K562 (cell line): ENCODE data around the gene TCF25. TPM values are rescaled to one million over a fixed set of nuclear protein-coding genes. Genes with fewer than 3 reads are reported as not detected.

Source experiments
- ATAC-seq: fragments of 200-7000 bp; cut with Tn5 transposase; 3 replicates; pipeline ENCODE4 v1.9.1; 2020; ENCODE audit warnings: moderate library complexity
- BruUV-seq: library from RNA; stranded (reverse); fragments of 400-500 nt; replicated peaks from 2 replicates; lab custom pipeline; 2021; lab: Mats Ljungman, UMichigan
- CTCF ChIA-PET: fragments of 300-600 bp; formaldehyde crosslinking; extraction: SDS; loops from one replicate; lab custom pipeline; 2021; ENCODE audit warnings: low intra/inter-chr PET ratio; lab: Yijun Ruan, JAX
- POLR2A ChIA-PET: fragments of 300-600, 350-650 bp; sonication (Branson Sonifier 250); formaldehyde crosslinking; extraction: SDS; loops from one replicate; lab custom pipeline; 2021; ENCODE audit warnings: antibody characterized with exemption, inconsistent platforms; lab: Yijun Ruan, JAX
- DNase-seq, 4 experiments: peaks; one replicate each; pipeline versions ENCODE4 v3.0.0 to v3.0.0-alpha.2; 2011 to 2018; ENCODE audit warnings: low spot score in 3 of 4, mixed read lengths in 3 of 4; ENCODE audit errors: extremely low read depth in 1 of 4
- FAIRE-seq: peaks from 2 replicates; lab custom pipeline; 2011; peaks lifted over from hg19 to GRCh38; lab: Jason Lieb, UNC
- H2AFZ ChIP-seq: 2 replicates; pipeline ENCODE4 v1.6.0; 2011; ENCODE audit warnings: low read depth, low read length, control low read depth, inconsistent platforms
- H3K27ac ChIP-seq: fragments of 200-600 bp; 3 replicates; pipeline ENCODE4 v1.8.0; 2011; ENCODE audit warnings: low read depth, mild to moderate bottlenecking, control low read depth, inconsistent platforms, low read length, moderate library complexity, mixed read lengths; ENCODE audit errors: extremely low read depth
- H3K27me3 ChIP-seq, 2 experiments: fragments of 300-600 bp in 1 of 2; 2 replicates in 1 of 2; 3 replicates in 1 of 2; pipeline versions ENCODE4 v1.6.0 to v1.8.0; 2011; ENCODE audit warnings: inconsistent platforms in 2 of 2, low read length in 2 of 2, mild to moderate bottlenecking in 1 of 2, mixed read lengths in 1 of 2, moderate library complexity in 1 of 2; ENCODE audit not compliant: control insufficient read depth in 2 of 2, insufficient read depth in 2 of 2
- H3K36me3 ChIP-seq: fragments of 300-600 bp; 3 replicates; pipeline ENCODE4 v1.8.0; 2011; ENCODE audit warnings: mild to moderate bottlenecking, low read length, inconsistent platforms; ENCODE audit not compliant: control insufficient read depth, insufficient read depth
- H3K4me1 ChIP-seq, 2 experiments: fragments of 200-600 bp in 1 of 2; replicated peaks in 1 of 2; 2 replicates in 1 of 2; 3 replicates in 1 of 2; pipeline versions ENCODE4 v1.5.1 to v1.8.0; 2011; ENCODE audit warnings: inconsistent platforms in 2 of 2, low read length in 2 of 2, mild to moderate bottlenecking in 1 of 2, mixed read lengths in 1 of 2, moderate library complexity in 1 of 2; ENCODE audit not compliant: control insufficient read depth in 2 of 2, insufficient read depth in 2 of 2
- H3K4me2 ChIP-seq: 2 replicates; pipeline ENCODE4 v1.6.1; 2011; ENCODE audit warnings: low read length, control low read depth, inconsistent platforms, mixed read lengths; ENCODE audit not compliant: insufficient read depth
- H3K4me3 ChIP-seq: fragments of 200-600 bp; sonication (generic), shearing (Covaris generic); 2 replicates; pipeline ENCODE4 v1.5.1; 2016; ENCODE audit warnings: control low read depth, inconsistent platforms
- H3K79me2 ChIP-seq: fragments of 200-600 bp; 3 replicates; pipeline ENCODE4 v1.8.0; 2011; ENCODE audit warnings: low read length, inconsistent platforms; ENCODE audit not compliant: control insufficient read depth, insufficient read depth
- H3K9ac ChIP-seq, 2 experiments: 2 replicates each; pipeline versions ENCODE4 v1.6.0 to v1.6.1; 2011; ENCODE audit warnings: low read depth in 2 of 2, low read length in 2 of 2, control low read depth in 1 of 2, inconsistent platforms in 1 of 2, mild to moderate bottlenecking in 1 of 2, mixed read lengths in 1 of 2; ENCODE audit not compliant: insufficient read depth in 1 of 2
- H3K9me1 ChIP-seq: one replicate; pipeline ENCODE4 v1.6.0; 2011; ENCODE audit warnings: inconsistent platforms, mild to moderate bottlenecking, low read length, moderate library complexity; ENCODE audit not compliant: control insufficient read depth, insufficient read depth
- H3K9me3 ChIP-seq: replicated peaks from 2 replicates; pipeline ENCODE4 v1.5.1; 2011; ENCODE audit warnings: low read depth, low read length, inconsistent platforms; ENCODE audit not compliant: control insufficient read depth, insufficient read depth
- H4K20me1 ChIP-seq: replicated peaks from 2 replicates; pipeline ENCODE4 v1.6.1; 2011; ENCODE audit warnings: low read length, inconsistent platforms, mixed read lengths; ENCODE audit not compliant: control insufficient read depth, insufficient read depth
- DNMT1 ChIP-seq: fragments of 450-650 bp; IDR thresholded peaks from 2 replicates; pipeline ENCODE4 v1.6.1; 2016; ENCODE audit warnings: antibody characterized with exemption, mild to moderate bottlenecking
- ERF ChIP-seq: fragments of 450-650 bp; formaldehyde crosslinking; IDR thresholded peaks from 2 replicates; pipeline ENCODE4 v1.4.0; 2020; ENCODE audit warnings: mild to moderate bottlenecking, mixed read lengths
- ESRRA ChIP-seq: fragments of 450-650 bp; IDR thresholded peaks from 2 replicates; pipeline ENCODE4 v1.6.1; 2014; ENCODE audit warnings: low read depth, mild to moderate bottlenecking, moderate library complexity, borderline replicate concordance
- NCOA2 ChIP-seq, 2 experiments: fragments of 450-650 bp; IDR thresholded peaks; 2 replicates each; pipeline ENCODE4 v1.6.1; 2018; ENCODE audit warnings: mild to moderate bottlenecking in 2 of 2, moderate library complexity in 1 of 2; ENCODE audit not compliant: partially characterized antibody in 2 of 2
- POLR3A ChIP-seq: IDR thresholded peaks from 2 replicates; pipeline ENCODE4 v1.6.1; 2011; ENCODE audit warnings: borderline replicate concordance, mild to moderate bottlenecking, moderate library complexity; ENCODE audit not compliant: insufficient read length, insufficient read depth; ENCODE audit errors: extremely low read depth
- SIN3A ChIP-seq, 2 experiments: fragments of 150-350 bp in 1 of 2; IDR thresholded peaks; 2 replicates each; pipeline ENCODE4 v1.6.1; 2011 to 2016; ENCODE audit warnings: borderline replicate concordance in 2 of 2, low read depth in 2 of 2, low read length in 2 of 2, mild to moderate bottlenecking in 2 of 2, moderate library complexity in 2 of 2; ENCODE audit not compliant: control insufficient read depth in 1 of 2
- SMAD4 ChIP-seq: fragments of 250-450 bp; sonication (Bioruptor Pico); conservative IDR thresholded peaks from 2 replicates; pipeline ENCODE4 v1.8.0; 2021; ENCODE audit warnings: inconsistent platforms, mild to moderate bottlenecking, moderate library complexity
- SMARCA4 ChIP-seq: fragments of 450-650 bp; IDR thresholded peaks from 2 replicates; pipeline ENCODE4 v1.6.1; 2016
- SP1 ChIP-seq: sonication (generic); formaldehyde crosslinking; IDR thresholded peaks from 2 replicates; pipeline ENCODE4 v1.8.1; 2022; ENCODE audit warnings: mild to moderate bottlenecking, missing genetic modification reagents
- TGIF2 ChIP-seq: sonication (generic); formaldehyde crosslinking; IDR thresholded peaks from 2 replicates; pipeline ENCODE4 v1.8.1; 2022; ENCODE audit warnings: mild to moderate bottlenecking, missing genetic modification reagents, moderate library complexity
- ZNF239 ChIP-seq: fragments of 250-450 bp; sonication (Bioruptor Pico); IDR thresholded peaks from 2 replicates; pipeline ENCODE4 v1.4.0; 2020; ENCODE audit warnings: mild to moderate bottlenecking
- ZNF274 ChIP-seq: IDR thresholded peaks from 2 replicates; pipeline ENCODE4 v1.6.1; 2011; ENCODE audit warnings: low read depth, mild to moderate bottlenecking, low read length, moderate library complexity, borderline replicate concordance
- ZNF695 ChIP-seq: fragments of 450-650 bp; formaldehyde crosslinking; IDR thresholded peaks from 2 replicates; pipeline ENCODE4 v1.4.0; 2020; ENCODE audit warnings: mild to moderate bottlenecking, moderate library complexity
- WGBS: fragments of 100-300 bp; shearing (Covaris generic); methylation state at CpG from one replicate; pipeline ENCODE4 v1.1.6; 2016; ENCODE audit warnings: low coverage, mixed read lengths; ENCODE audit not compliant: insufficient coverage; ENCODE audit errors: missing lambda C conversion rate; 5-methylcytosine and 5-hydroxymethylcytosine counted together
- in situ Hi-C: fragments of 300-500 bp; cut with MboI; formaldehyde crosslinking; loops from 4 replicates; pipeline ENCODE4 v1.15.0; 2018; ENCODE audit warnings: inconsistent platforms, mixed read lengths
- intact Hi-C: fragments of 100-400 bp; cut with micrococcal nuclease; formaldehyde crosslinking; loops from 2 replicates; pipeline ENCODE4 v1.14.2; 2022
- polyA plus RNA-seq, 8 experiments: library from polyadenylated mRNA; depleted of rRNA in 4 of 8; stranded (reverse) in 5 of 8; unstranded in 3 of 8; fragments of >200 nt; fragmentation: Nextera tagmentation in 2 of 8; fragmentation: Illumina TruSeq in 1 of 8; extraction: Ambion mirVana in 2 of 8; extraction: Trizol in 1 of 8; gene quantifications; 2 replicates each; pipeline versions ENCODE4 v1.2.1 to v1.2.3, GENCODE V29; 2011 to 2014; ENCODE audit warnings: inconsistent platforms in 1 of 8, missing spikeins in 1 of 8
- total RNA-seq, 7 experiments: library from RNA; depleted of rRNA in 6 of 7; stranded (reverse); fragments of >200 nt in 6 of 7; fragmentation: Illumina TruSeq in 2 of 7; extraction: Trizol in 2 of 7; gene quantifications; 2 replicates each; pipeline versions ENCODE4 v1.2.1 to v1.2.3, GENCODE V29; 2011 to 2021; ENCODE audit warnings: low replicate concordance in 1 of 7
- TF ChIP-seq, protein P1 (sequence below), 2 experiments: fragments of 450-650 bp in 1 of 2; IDR thresholded peaks; 2 replicates each; pipeline ENCODE4 v1.6.1; 2011 to 2017; ENCODE audit warnings: low read depth in 2 of 2, antibody characterized with exemption in 1 of 2, borderline replicate concordance in 1 of 2, low read length in 1 of 2, mild to moderate bottlenecking in 1 of 2, mixed read lengths in 1 of 2; ENCODE audit not compliant: control insufficient read depth in 1 of 2

TCF25 gene
- total and polyA plus RNA-seq, 9 of the 15 experiments (the other 6 are each of a cell fraction or from before 2014, with no cell fraction given): 9.0 to 154 (median 83.8) TPM

DNA sequence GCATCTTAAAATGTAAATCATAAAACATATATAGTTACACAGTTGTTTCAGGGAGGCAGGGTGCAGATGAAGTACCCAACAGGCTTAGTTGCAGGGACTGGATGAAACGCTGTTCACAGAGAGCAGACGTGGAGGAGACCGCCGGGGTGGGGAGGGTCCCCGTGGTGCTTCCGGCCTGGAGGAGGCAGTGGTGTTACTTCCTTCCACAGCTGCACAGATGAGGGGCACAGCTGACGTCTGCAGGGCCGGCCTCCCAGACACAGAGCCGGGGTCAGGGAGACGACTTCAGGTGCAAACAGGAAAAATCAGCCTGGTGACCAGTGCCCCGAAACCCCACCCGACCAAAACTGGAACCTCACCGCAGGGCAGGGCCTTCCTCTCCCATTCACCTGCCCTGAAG lies 28.0 kb upstream of the TCF25 start:
- TF ChIP-seq, protein P1, sequence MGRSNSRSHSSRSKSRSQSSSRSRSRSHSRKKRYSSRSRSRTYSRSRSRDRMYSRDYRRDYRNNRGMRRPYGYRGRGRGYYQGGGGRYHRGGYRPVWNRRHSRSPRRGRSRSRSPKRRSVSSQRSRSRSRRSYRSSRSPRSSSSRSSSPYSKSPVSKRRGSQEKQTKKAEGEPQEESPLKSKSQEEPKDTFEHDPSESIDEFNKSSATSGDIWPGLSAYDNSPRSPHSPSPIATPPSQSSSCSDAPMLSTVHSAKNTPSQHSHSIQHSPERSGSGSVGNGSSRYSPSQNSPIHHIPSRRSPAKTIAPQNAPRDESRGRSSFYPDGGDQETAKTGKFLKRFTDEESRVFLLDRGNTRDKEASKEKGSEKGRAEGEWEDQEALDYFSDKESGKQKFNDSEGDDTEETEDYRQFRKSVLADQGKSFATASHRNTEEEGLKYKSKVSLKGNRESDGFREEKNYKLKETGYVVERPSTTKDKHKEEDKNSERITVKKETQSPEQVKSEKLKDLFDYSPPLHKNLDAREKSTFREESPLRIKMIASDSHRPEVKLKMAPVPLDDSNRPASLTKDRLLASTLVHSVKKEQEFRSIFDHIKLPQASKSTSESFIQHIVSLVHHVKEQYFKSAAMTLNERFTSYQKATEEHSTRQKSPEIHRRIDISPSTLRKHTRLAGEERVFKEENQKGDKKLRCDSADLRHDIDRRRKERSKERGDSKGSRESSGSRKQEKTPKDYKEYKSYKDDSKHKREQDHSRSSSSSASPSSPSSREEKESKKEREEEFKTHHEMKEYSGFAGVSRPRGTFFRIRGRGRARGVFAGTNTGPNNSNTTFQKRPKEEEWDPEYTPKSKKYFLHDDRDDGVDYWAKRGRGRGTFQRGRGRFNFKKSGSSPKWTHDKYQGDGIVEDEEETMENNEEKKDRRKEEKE (IDR thresholded peaks at IDR 0.05; ENCODE audit: borderline replicate concordance in 1 of 2, control insufficient read depth in 1 of 2, low read depth in 2 of 2, low read length in 1 of 2): no peak
- TF ChIP-seq SP1 (no peak), POLR3A (no peak), ERF (CRISPR knock-in tag) (no peak), SMAD4 (no peak), ESRRA (no peak), ZNF695 (CRISPR knock-in tag) (no peak), ZNF274 (no peak), DNMT1 (no peak), SIN3A (IDR thresholded peaks at IDR 0.05; ENCODE audit: borderline replicate concordance in 2 of 2, control insufficient read depth in 1 of 2, low read depth in 2 of 2, low read length in 2 of 2) (no peak), SMARCA4 (no peak), TGIF2 (CRISPR knock-in tag) (no peak), ZNF239 (no peak), NCOA2 (IDR thresholded peaks at IDR 0.05; ENCODE audit: partially characterized antibody in 2 of 2) (no peak)
- 57% methylated on average over 12 of the region's 13 CpGs for WGBS
- Histone ChIP-seq H3K4me3 (no peak overlapping the region), H4K20me1 (no peaks in the 10 kb centered on the region), H3K27ac (no peak overlapping the region), H3K36me3 (no peaks in the 10 kb centered on the region), H3K4me1 (peaks cover 0 to 35% of the 10 kb centered on the region in 2 experiments; a peak in 3 of 5 replicates), H3K4me2 (no peak overlapping the region), H3K9me1 (no peaks in the 10 kb centered on the region), H2AFZ (no peak overlapping the region), H3K9ac (no peak overlapping the region), H3K9me3 (no peaks in the 10 kb centered on the region), H3K27me3 (no peaks in the 10 kb centered on the region), H3K79me2 (no peaks in the 10 kb centered on the region)
- no TSS peak for BruUV-seq
- DNase-seq (no peak), ATAC-seq (peak; percentile 25; the same call in 2 of the 3 replicates), FAIRE-seq (no peak)
- in situ Hi-C loops (no loop called here), intact Hi-C loops (no loop called here)
- ChIA-PET POLR2A (no interaction called here), CTCF (no interaction called here)
